GM12801 (cell line): ENCODE results near the gene MYO19.

Experiments used
- TF ChIP-seq, protein P1 (sequence below): IDR thresholded peaks from one replicate; pipeline ENCODE4 v1.5.1; 2011; ENCODE audit warnings: control low read depth; ENCODE audit not compliant: insufficient read length; ENCODE audit errors: extremely low read depth

The MYO19 gene

GRCh38 chr17:36505171-36505570, 29.5 kb downstream of the MYO19 start:
- TF ChIP-seq, protein P1, sequence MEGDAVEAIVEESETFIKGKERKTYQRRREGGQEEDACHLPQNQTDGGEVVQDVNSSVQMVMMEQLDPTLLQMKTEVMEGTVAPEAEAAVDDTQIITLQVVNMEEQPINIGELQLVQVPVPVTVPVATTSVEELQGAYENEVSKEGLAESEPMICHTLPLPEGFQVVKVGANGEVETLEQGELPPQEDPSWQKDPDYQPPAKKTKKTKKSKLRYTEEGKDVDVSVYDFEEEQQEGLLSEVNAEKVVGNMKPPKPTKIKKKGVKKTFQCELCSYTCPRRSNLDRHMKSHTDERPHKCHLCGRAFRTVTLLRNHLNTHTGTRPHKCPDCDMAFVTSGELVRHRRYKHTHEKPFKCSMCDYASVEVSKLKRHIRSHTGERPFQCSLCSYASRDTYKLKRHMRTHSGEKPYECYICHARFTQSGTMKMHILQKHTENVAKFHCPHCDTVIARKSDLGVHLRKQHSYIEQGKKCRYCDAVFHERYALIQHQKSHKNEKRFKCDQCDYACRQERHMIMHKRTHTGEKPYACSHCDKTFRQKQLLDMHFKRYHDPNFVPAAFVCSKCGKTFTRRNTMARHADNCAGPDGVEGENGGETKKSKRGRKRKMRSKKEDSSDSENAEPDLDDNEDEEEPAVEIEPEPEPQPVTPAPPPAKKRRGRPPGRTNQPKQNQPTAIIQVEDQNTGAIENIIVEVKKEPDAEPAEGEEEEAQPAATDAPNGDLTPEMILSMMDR = no peak

DNA sequence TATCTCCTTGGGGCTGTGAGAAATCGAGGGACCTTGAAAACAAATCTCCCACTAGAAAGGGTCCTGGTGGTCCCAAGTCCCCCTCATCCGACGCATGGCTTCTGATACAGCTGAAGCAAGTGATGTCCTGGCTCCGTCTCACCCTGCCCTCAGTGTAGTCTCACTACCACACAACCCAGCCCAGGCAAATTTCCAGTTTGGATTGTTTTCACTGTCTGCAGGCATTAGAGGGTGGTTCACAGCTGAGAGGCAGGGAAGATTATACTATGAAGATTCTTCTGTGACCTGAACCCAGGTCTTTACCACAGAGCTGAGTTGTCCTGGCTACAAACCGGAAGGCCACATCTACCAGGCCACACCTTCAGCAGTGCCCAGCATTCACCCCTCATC, 30.5 kb downstream of the MYO19 start:
- TF ChIP-seq, protein P1 = no peak

GRCh38 chr17:36503456-36504155, 31.1 kb downstream of the MYO19 start:
- TF ChIP-seq, protein P1 = no peak

GRCh38 chr17:36501963-36502362, 32.7 kb downstream of the MYO19 start:
- TF ChIP-seq, protein P1 = no peak

GRCh38 chr17:36501351-36501750, 33.3 kb downstream of the MYO19 start:
- TF ChIP-seq, protein P1 = no peak

DNA sequence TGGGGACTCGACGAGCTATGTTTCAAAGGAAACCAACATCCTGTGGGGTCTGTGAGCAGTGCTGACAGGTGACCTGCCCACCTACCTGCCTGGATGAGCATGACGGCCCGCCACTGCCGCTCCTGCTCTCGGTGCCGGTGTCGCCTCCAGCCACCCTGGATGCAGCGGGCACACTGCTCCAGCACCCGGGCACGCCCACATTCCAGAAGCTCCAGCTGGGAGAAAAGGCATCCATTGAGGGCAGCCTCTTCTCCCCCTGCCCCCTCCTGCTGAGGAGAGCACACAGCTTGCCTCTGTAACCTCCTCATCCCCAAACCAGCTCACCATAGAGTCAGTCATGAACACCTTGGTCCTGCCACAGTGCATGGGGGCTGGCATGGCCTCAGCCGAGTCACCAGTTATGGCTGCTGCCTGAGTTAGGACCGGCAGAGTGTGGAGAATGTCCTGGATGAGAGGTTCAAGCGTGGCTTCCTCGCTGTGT, 33.9 kb downstream of the MYO19 start:
- TF ChIP-seq, protein P1 = no peak

- TF ChIP-seq, protein P1 = no peak
These were observed 35.9 kb downstream of the MYO19 start for GRCh38 chr17:36498560-36499300.
